DMS53 treated with DMSO at 0.1 percent for 48 hours (cell line): ENCODE results near the gene MLLT10.
A peak's percentile ranks its signal among the peaks of the same experiment; 100 is the strongest.
"Not testable (repeated sequence)": the region's sequence is repeated elsewhere in the genome, so short reads cannot be mapped to it uniquely, and the experiment has no call there.

Source experiments
- DNase-seq: peaks from one replicate; lab custom pipeline; 2025; ENCODE audit not compliant: unreplicated experiment; lab: John Stamatoyannopoulos, UW

The MLLT10 gene

GRCh38 chr10:21692916-21693315 is 158.9 kb downstream of the MLLT10 start:
- DNase-seq, result no peak

- DNase-seq, result no peak
Measured at GRCh38 chr10:21693418-21693817, 159.4 kb downstream of the MLLT10 start.

- no peak for DNase-seq
Measured at GRCh38 chr10:21694631-21695030, 160.6 kb downstream of the MLLT10 start.

DNA sequence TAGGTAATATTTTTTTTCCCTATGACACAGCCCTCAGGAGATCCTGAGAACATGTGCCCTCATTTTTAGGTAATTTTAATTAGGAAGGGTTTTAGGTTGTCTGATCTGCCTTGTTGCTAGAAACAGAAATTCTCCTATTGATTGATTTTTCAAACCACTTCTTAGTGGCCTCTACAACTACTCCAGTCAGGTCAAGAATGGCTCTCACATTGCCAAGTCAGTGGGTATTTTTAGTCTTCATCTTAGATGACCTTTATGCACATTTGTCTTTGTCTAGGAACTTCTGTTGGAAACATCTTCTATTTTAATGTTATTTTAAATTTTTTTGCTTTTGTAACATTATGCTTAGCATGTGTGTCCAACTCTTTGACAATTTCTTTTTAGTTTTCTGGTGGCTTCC is 162.3 kb downstream of the MLLT10 start:
- no peak for DNase-seq

GRCh38 chr10:21699575-21699974 is 165.5 kb downstream of the MLLT10 start:
- no peak for DNase-seq

DNA sequence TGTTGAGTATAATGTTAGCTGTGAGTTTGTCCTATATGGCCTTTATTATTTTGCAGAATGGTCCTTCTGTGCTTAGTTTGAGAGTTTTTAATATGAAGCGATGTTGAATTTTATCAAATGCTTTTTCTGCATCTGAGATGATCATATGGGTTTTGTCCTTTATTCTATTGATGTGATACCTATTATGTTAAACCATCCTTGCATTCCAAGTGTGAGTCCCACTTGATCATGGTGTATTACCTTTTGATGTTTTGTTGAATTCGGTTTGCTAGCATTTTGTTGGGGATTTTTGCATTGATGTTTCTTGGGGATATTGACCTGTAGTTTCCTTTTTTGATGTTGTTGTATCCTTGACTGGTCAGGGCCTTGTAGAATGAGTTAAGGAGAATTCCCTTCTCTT is 166.4 kb downstream of the MLLT10 start:
- no peak for DNase-seq

DNA sequence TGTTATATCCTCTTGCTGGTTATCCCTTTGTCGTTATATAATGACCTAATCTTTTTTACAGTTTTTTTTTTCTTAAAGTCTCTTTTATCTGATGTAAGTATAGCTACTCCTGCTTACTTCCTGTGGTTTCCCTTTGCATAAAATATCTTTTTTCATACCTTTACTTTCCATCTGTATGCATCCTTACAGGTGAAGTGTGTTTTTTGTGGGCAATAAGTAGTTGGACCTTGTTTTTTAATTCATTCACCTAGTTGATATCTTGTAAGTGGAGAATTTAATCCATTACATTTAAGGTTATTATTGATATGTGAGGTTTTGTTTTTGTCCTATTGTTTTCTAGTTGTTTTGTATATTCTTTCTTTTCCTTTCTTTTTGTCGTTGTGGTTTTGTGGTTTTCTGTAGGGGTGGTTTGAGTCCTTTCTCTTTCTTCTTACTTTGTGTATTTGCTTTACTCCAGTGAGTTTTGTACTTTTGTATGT is 168.6 kb downstream of the MLLT10 start:
- DNase-seq, result no peak

DNA sequence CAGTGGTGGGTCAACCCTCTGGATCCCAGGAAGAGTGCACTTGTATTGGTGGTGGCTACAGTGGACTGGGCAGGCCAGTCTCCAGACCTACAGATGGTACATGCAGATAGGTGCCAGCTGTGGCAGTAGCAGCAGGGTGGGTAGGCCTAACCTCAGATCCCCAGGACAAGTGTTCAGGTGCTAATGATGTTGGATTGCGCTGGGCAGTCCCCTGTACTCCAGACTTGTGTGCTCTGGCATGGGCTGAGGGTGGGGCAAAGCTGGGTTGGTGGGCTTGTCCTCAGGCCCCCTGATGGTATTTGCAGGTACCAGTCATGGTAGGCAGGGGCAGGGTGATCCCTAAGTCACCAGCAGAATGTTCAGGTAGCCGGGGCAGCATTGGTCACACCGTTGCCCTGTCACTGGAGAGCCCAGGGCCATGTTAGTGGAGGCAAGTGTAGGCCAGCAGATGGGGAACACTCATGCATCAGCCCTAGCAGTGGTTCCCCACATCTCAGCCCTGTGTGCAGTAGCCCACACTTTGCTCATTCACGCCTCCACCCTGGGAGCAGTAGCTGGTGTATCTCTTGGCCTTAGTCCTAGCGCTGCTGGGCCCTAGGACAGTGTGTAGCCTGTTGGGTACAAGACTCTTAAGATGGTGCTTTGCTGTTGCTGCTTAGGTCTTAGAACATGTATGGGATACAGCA is 171.3 kb downstream of the MLLT10 start:
- DNase-seq, result no peak

- DNase-seq, result no peak
Measured at GRCh38 chr10:21705828-21706176, 171.8 kb downstream of the MLLT10 start.

GRCh38 chr10:21707498-21707897 is 173.5 kb downstream of the MLLT10 start:
- no peak for DNase-seq

DNA sequence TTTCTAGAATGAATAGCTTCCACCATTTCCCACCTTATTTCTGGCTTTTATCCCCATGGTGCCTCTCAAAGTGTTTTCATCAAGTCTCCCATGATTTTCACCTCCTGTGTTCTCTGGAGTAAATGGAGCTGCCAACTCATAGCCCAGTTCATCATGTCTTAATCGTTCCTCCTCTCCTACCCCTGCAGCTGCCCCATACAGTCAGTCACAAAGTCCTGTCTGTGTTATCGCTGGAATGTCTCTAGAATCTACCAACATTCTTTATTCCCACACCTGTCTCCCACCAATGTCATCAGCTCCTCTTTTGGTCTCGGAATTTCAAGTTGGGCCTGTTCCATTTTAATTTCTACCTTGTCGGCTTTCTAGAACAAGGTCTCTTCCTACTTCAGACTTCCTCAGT is 178.9 kb downstream of the MLLT10 start:
- DNase-seq, result no peak

DNA sequence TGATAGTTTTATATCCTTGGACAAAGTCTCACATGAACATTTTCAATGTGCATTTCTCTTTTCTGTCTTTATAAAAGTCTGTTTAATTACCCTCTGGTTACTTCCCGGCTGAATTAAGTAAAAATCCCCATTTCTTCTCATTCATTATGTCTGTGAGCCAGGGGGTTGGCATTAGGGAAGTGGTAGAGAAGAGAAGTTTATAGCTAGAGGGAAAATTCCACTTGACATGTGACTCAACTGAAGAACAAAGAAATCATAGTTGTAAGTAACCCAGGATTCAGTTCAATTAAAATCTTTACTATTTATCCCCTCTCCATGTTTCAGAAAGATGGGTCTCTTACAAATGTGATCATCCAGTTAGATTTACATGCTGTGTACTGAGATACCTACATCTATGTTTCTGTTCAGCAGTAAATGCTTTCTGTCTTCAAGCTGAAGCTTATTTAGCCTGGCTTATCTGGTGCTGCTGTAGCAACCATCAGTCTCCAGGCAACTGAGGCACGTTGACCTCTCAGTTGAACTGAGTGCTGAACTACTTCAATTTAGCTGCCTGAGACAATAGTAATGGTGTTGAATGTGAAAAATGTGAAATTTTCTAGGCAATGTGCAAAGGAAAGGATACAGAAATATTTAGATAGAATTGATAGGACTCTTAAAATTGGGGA is 181.6 kb downstream of the MLLT10 start:
- DNase-seq, result no peak

DNA sequence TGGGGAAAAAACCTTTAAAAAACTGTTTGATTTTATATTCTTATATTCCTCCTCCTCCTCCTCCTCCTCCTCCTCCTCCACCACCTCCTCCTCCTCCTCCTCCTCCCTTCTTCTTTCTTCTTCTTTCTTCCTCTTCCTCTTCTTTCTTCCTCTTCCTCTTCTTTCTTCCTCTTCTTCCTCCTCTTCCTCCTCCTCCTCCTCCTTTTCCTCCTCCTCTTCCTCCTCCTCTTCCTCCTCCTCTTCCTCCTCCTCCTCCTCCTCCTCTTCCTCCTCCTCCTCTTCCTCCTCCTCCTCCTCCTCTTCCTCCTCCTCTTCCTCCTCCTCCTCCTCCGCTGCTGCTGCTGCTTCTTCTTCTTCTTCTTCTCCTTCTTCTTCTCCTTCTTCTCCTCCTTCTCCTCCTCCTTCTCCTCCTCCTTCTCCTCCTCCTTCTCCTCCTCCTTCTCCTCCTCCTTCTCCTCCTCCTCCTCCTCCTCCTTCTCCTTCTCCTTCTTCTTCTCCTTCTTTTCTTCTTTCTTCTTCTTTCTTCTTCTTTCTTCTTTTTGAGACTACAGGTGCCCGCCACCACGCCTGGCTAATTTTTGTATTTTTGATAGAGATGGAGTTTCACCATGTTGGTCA is 183.5 kb downstream of the MLLT10 start:
- not testable (repeated sequence) for DNase-seq

- no peak for DNase-seq
Measured at GRCh38 chr10:21719502-21719901, 185.5 kb downstream of the MLLT10 start.

DNA sequence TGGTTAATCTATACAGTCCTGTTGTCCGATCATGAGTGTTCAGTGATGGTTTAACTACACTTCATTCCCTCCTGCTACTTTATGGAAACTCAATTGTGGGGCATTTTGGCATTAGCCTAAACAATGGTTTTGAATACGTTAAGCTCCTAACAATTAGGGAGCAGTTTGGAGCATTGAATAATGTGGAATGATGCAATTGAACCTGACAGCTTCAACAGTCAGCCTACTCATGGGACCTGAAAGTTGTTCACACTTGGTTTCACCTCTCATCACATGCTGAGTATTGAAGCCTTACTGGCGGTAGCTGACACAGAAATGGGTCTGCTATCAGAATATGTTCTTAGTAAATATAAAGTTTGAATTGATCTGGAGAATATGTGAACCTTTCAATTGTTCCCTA is 186.1 kb downstream of the MLLT10 start:
- no peak for DNase-seq

DNA sequence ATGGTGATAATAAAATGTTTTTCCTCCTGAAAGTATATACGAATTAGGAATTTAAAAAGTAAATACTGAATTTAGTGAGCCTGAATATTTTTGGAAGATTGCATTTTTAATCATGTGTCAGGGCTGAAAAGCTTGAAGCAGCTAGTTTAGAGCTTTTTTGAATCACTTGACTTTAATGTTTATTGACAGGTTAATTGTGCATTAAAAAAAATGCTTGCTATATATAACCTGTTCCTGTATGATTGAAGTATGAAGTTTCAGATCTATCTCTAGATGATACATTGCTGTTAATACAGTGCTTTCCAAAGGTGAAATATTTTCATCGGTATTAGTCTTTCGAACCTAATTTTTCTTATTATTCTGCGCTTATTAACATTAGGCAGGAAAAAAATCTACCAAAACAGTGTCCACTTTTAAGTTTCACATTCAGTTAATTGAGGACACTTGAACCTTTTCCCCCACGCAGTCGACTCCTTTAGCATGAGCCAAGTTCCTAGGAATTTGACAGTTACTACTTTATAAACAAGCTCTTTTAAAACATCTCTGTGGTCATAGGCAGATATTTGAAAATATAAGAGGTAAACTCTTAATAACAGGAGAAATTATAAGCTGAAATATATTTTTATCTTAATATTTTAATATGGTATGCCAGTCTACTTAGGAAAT is 187.1 kb downstream of the MLLT10 start:
- DNase-seq, result no peak

DNA sequence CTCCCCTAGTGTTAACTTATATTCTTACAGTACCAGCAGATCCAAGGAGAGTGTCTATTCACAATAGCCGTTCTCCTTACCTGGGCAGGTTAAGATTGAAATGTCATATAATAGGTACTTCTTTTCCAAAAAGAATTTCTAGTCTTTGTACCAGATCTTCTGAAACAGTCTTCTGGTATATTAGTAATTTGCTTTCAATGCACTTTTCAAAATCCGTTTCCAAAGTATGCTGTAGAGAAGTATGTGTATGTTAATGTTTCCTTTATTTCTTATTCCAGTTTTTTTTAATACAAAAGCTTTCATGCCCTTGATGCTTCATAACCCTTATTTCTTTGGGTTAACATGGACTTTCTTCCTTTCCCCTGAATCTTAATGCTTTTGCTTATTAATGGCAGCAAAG is 188.2 kb downstream of the MLLT10 start:
- no peak for DNase-seq

- DNase-seq, result no peak
Measured at GRCh38 chr10:21724020-21724589, 190.1 kb downstream of the MLLT10 start.

DNA sequence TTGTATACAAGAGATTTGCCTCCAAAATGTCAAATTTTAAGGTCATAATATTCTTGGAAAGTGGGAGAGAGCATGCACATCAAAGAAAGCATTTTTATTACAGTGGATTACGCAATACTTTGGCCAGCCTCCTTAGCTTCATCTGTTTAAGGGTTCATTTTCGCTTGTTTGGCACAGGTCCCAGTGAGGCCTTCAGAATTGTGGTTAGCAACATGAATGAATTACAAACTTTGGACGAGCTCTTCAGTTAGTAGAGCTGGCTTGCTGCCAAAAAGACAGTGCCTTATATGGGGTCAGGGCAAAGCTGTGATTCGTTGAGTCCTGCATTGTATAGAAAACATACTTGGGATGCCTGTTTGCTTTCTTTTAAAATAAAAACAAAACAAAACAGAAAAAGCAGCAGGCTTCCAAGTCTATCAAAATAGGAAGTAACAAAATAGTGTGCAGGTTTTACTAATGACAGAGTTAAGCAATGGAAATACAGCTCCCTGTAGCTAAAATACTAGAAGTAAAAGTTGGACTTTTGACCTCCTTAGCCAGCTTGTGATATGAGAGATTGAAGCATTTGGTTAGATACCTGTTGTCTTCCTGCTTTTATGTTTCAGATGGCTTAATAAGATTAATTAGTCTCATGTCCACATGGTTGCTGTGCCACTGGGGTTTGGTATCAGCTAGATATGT is 190.8 kb downstream of the MLLT10 start:
- peak; percentile 94 for DNase-seq

GRCh38 chr10:21726601-21727225 is 192.7 kb downstream of the MLLT10 start:
- DNase-seq, result no peak
